ENCODE data around the gene ROCK2.

ROCK2 gene

GRCh38 chr2:11366326-11366741 is 21.9 kb upstream of the ROCK2 start:
- DNase-seq, result no peak

- peak; percentile 23 for DNase-seq
Observed at GRCh38 chr2:11365096-11365879, 20.9 kb upstream of the ROCK2 start.

- no peak for DNase-seq
Observed at GRCh38 chr2:11364565-11364887, 20.1 kb upstream of the ROCK2 start.

GRCh38 chr2:11363868-11364564 is 19.6 kb upstream of the ROCK2 start:
- no peak for DNase-seq

GRCh38 chr2:11359865-11360264 is 15.4 kb upstream of the ROCK2 start:
- no peak for DNase-seq

- no peak for DNase-seq
Observed at GRCh38 chr2:11357428-11357972, 13.1 kb upstream of the ROCK2 start.

GRCh38 chr2:11356764-11357163 is 12.3 kb upstream of the ROCK2 start:
- no peak for DNase-seq

GRCh38 chr2:11355194-11356053 is 11.0 kb upstream of the ROCK2 start:
- DNase-seq, result no peak

GRCh38 chr2:11354363-11355154 is 10.1 kb upstream of the ROCK2 start:
- no peak for DNase-seq

GRCh38 chr2:11352781-11353537 is 8.5 kb upstream of the ROCK2 start:
- DNase-seq, result no peak

- no peak for DNase-seq
Observed at GRCh38 chr2:11348209-11348749, 3.8 kb upstream of the ROCK2 start.

- no peak for DNase-seq
Observed at GRCh38 chr2:11347403-11347959, 3.0 kb upstream of the ROCK2 start.

GRCh38 chr2:11346023-11346482 is 1.6 kb upstream of the ROCK2 start:
- DNase-seq, result peak; percentile 19

GRCh38 chr2:11344956-11345677 is 681 bp upstream of the ROCK2 start:
- DNase-seq, result peak; percentile 68

- DNase-seq, result peak; percentile 61
Observed at GRCh38 chr2:11343650-11344341, 640 bp downstream of the ROCK2 start.

- no peak for DNase-seq
Observed at GRCh38 chr2:11343368-11343649, 1.1 kb downstream of the ROCK2 start.

- DNase-seq, result peak; percentile 75
Observed at GRCh38 chr2:11342551-11343367, 1.7 kb downstream of the ROCK2 start.

GRCh38 chr2:11340717-11341116 is 3.7 kb downstream of the ROCK2 start:
- DNase-seq, result peak; percentile 7
